ENCODE results near the gene WNT3.

The WNT3 gene

GRCh38 chr17:46742565-46743270 is 75.8 kb downstream of the WNT3 start:
- no peak for TF ChIP-seq CTCF (IDR thresholded peaks at IDR 0.05; ENCODE audit: insufficient read depth, low read length, missing control alignments)
- H3K4me3 ChIP-seq (ENCODE audit: low read depth, low read length): no peak overlapping the region
- no peak for DNase-seq (ENCODE audit: low read depth, low spot score)
- ChIA-PET POLR2A (interaction anchor here (0.9 kb wide), 1 partner anchor 20 kb away, joined by 3 read pairs; no protein-coding TSS in a partner anchor), CTCF (interaction anchor here (1.3 to 1.4 kb wide), 2 partner anchors 15 to 92 kb away, joined by 3 to 4 read pairs; no protein-coding TSS in a partner anchor)

GRCh38 chr17:46741122-46741730 is 77.3 kb downstream of the WNT3 start:
- H3K4me3 ChIP-seq (ENCODE audit: low read depth, low read length): no peak overlapping the region
- POLR2A ChIA-PET: no interaction called here
- no peak for DNase-seq (ENCODE audit: low read depth, low spot score)
- no peak for TF ChIP-seq CTCF (IDR thresholded peaks at IDR 0.05; ENCODE audit: insufficient read depth, low read length, missing control alignments)
- CTCF ChIA-PET: interaction anchor here (1.2 to 1.5 kb wide), 3 partner anchors 8 to 94 kb away, joined by 3 to 4 read pairs (median 4); no protein-coding TSS in a partner anchor

DNA sequence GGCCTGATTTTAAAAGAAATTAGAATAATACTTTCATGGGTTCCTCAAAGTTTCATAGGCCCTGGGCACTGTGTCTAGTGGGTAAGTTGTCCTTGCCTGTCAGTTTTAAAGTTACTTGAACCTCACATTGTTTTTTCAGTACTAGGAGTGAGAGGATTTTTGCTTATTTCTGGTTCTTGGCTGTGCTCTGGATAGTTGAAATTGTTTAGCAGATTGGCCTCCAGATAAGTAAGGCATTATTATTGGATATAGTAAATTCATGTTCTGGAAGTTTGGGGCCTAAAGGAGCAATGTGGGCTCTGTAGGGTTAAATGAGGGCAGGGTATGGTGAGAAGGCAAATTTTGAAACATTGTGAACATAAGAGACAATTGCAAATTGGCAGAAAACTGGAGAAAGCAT is 78.5 kb downstream of the WNT3 start:
- ChIA-PET CTCF (no interaction called here), POLR2A (no interaction called here)
- TF ChIP-seq CTCF (IDR thresholded peaks at IDR 0.05; ENCODE audit: insufficient read depth, low read length, missing control alignments): no peak

DNA sequence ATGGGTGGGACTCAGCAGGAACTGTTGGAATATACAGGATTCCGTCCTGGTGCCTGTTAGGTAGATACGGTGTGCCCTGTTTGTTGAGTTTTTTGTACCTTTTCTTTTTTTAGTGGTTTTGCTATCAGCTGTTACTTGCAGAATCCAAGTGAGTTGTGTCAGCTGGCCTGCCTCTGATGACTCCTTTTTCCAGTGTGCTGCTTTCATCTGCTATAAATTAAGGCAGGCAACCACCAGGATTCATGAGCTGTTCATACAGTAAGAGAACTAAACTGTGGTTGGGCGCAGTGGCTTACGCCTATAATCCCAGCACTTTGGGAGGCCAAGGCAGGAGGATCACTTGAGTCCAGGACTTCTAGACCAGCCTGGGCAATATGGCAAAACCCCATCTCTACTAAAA is 79.9 kb downstream of the WNT3 start:
- no peak for DNase-seq (ENCODE audit: low read depth, low spot score)
- CTCF ChIA-PET: no interaction called here
- POLR2A ChIA-PET: no interaction called here
- H3K4me3 ChIP-seq (ENCODE audit: low read depth, low read length): no peak overlapping the region
- TF ChIP-seq CTCF (IDR thresholded peaks at IDR 0.05; ENCODE audit: insufficient read depth, low read length, missing control alignments): no peak

More for the DNA sequence above, 78.5 kb downstream of the WNT3 start:
- no peak for DNase-seq (ENCODE audit: low read depth, low spot score)
- H3K4me3 ChIP-seq (ENCODE audit: low read depth, low read length): no peak overlapping the region

- H3K4me3 ChIP-seq (ENCODE audit: low read depth, low read length): no peak overlapping the region
- ChIA-PET CTCF (no interaction called here), POLR2A (no interaction called here)
- TF ChIP-seq CTCF (IDR thresholded peaks at IDR 0.05; ENCODE audit: insufficient read depth, low read length, missing control alignments): no peak
- DNase-seq (ENCODE audit: low read depth, low spot score): no peak
These were observed 81.2 kb downstream of the WNT3 start for GRCh38 chr17:46737326-46737725.

GRCh38 chr17:46736100-46736499 is 82.4 kb downstream of the WNT3 start:
- no peak for TF ChIP-seq CTCF (IDR thresholded peaks at IDR 0.05; ENCODE audit: insufficient read depth, low read length, missing control alignments)
- no peak for DNase-seq (ENCODE audit: low read depth, low spot score)
- POLR2A ChIA-PET: no interaction called here
- H3K4me3 ChIP-seq (ENCODE audit: low read depth, low read length): no peak overlapping the region
- CTCF ChIA-PET: no interaction called here
